NCI-H748 (cell line): ENCODE measurements around the gene RIN1.
A peak's percentile ranks its signal among the peaks of the same experiment; 100 is the strongest.

Source experiments
- DNase-seq: peaks from one replicate; lab custom pipeline; 2025; ENCODE audit not compliant: unreplicated experiment; lab: John Stamatoyannopoulos, UW

The RIN1 gene

DNA sequence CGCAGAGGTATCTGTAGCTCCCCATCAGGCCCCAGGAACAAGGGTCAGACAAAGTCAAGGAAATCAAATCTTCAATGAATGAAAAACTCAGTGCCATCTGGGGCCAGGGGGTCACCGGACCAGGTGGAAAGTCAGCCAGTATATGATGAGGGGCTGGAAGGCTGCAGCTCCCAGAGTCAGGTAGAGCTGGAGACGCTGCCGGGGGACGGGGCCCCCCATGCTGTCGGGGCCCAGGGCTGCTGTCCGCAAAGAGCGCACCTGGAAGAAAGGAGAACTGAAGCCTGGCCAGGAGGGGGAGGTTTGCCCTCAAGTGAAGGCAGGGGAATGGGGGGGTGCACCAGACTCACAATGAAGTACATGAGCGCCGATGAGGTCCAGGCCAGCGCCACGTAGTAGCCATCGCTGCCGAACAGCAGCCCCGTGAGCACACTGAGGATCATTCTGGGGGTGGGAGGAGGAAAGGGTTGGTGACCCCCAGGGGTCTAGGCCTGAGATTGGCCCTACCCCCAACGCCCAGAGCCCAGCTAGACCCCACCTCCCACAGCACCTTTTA lies 51.6 kb downstream of the RIN1 start:
- DNase-seq = no peak

DNA sequence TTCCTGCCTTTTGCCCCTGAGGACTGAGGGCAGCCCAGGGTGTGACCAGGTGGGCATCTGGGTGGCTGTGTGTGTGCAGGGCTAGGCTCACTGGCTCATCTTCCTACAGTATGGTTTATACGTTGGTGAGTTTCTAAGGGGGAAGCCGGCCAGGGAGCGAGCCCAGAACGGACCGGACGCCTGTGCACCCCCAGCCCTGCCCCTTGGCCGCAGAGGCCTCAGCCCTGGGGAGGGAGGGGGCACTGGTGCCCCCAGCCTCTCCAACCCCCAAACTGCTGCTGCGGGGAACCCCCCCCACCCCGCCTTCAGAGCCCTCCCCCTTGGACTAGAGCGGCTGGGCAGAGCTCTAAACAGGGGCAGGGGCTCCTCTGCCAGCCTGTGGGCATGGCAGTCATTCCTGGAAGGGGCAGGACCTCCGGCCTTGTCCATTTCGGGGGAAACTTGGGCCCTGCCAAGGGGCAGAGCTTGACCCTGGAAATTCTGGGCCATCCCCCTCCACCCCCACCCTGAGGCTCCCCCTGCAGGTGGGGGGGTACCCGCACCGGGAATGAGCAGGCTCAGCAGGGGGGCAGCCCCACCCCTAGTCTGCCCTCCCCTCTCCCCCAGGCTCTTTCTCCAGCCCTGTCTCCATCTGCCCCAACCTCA lies 52.7 kb downstream of the RIN1 start:
- DNase-seq = no peak

DNA sequence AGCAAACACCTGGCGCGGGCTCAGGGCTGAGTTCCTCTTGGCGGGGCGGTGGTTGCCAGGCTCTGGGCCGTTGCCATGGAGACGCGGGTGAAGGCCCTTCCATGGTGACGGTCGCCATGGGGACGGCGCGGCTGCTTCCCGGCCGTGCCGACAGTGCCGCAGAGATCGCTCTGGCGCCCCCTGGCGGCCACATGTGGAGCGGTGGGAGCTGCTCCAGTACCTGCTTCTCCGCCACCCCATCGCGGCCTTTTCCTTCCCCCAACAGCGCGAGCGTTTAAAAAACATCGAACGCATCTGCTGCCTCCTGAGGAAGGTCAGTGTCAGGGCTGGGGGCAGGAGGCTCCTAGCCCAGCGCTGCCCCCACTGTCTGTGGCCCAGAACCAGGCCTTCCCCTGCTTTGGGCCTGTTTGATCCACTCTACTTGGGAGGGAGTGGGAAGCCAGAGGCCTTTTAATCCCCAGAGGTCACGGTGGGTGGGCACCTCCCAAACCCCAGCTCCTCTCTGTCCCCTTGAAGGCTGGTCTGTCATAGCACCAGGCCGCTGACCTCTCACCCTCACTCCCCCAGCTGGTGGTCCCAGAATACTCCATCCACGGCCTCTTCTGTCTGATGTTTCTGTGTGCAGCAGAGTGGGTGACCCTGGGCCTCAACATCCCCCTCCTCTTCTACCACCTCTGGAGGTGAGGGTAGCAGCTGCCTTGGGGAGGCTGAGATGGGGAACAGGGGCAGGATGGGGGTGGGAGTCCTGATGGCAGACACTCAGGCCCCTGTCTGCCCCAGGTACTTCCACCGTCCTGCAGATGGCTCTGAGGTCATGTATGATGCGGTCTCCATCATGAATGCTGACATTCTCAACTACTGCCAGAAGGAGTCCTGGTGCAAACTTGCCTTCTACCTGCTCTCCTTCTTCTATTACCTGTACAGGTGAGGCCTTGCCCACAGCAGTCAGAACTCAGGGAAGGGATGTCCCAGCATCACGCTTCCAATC lies 53.5 kb downstream of the RIN1 start:
- peak; percentile 99 for DNase-seq
